Esophagus muscularis mucosa (tissue), 3 donors: Measurements from ENCODE around the gene AVL9.
"Not testable (repeated sequence)": the region's sequence is repeated elsewhere in the genome, so short reads cannot be mapped to it uniquely, and the experiment has no call there.

Experiments
- CTCF ChIP-seq, 3 experiments: fragments of 200-600 bp in 2 of 3; fragments of 450-650 bp in 1 of 3; sonication (generic) in 2 of 3; IDR thresholded peaks; one replicate each; pipeline ENCODE4 v1.5.1; 2017 to 2019; ENCODE audit warnings: antibody characterized with exemption in 3 of 3, mild to moderate bottlenecking in 2 of 3, moderate library complexity in 1 of 3
- POLR2A ChIP-seq: fragments of 450-650 bp; IDR thresholded peaks from one replicate; pipeline ENCODE4 v1.6.1; 2017; ENCODE audit warnings: antibody characterized with exemption, moderate library complexity, mild to moderate bottlenecking, low read depth

GRCh38 chr7:32604047-32604446 lies 108.8 kb downstream of the AVL9 start:
- TF ChIP-seq CTCF (IDR thresholded peaks at IDR 0.05); POLR2A: not testable (repeated sequence)
